HG03442 (cell line): ENCODE results near the gene HRAS.

Experiments used
- ATAC-seq: cut with Tn5 transposase; IDR thresholded peaks from one replicate; pipeline ENCODE4 v1.9.1; 2021; ENCODE audit warnings: mild to moderate bottlenecking, moderate library complexity; ENCODE audit not compliant: unreplicated experiment

HRAS gene

GRCh38 chr11:514606-515005 lies 20.8 kb downstream of the HRAS start:
- ATAC-seq: no peak

DNA sequence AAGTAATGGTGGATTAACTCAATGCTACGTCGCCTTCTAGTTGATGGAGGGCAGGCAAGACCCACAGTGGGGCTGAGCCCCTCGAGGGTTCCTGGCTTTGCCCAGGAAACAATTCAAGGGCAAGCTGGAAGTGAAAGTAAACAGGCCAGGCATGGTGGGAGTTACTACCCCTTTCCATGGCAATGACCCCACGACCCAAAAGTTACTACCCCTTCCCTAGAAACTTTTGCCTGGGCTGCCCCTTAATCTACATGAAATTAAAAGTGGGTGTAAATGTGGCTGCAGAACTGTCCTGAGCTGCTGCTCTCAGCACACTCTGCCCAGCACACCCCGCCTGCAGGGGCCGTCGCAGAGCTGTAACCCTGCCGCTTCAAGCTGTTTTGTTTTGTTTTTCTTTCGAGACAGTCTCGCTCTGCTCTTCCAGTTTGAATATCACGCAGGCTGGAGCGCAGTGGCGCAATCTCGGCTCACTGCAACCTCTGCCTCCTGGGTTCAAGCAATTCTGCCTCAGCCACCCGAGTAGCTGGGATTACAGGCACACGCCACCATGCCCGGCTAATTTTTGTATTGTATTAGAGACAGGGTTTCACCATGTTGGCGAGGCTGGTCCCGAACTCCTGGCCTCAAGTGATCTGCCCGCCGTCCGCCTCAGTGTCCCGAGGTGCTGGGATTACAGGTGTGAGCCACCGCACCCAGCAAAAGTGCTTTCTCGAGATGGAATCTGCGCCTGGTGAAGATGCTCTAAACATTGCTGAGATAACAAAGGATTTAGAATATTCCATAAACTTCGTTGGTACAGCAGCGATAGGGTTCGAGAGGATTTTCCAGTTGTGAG lies 22.4 kb downstream of the HRAS start:
- ATAC-seq: no peak

DNA sequence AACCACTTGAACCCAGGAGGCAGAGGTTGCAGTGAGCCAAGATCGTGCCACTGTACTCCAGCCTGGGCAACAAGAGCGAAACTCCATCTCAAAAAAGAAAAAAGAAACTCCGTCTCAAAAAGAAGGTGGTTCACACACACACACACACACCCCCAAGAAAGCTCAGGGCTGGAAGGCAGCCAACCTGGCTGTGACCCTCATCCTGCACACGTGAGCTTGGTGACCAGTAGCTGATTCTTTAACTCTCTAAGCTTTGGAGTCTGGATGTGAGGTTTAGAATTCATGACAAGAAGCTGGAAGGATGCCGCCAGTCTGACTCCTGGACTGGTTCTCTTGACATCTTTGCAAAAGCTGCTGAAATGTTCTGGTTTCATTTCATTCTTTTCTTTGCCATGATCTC lies 26.4 kb downstream of the HRAS start:
- no peak for ATAC-seq

GRCh38 chr11:507727-508515 lies 27.5 kb downstream of the HRAS start:
- ATAC-seq: no peak

- peak; percentile 48 for ATAC-seq
Measured at GRCh38 chr11:506995-507726, 28.2 kb downstream of the HRAS start, which contains the start of gene RNH1. Gene RNH1, minus strand, starts transcription at chr11:507242. Its CDS starts 5,080 bp downstream, at chr11:502162.

- ATAC-seq: peak; percentile 53
Measured at GRCh38 chr11:506238-506994, 29.0 kb downstream of the HRAS start.

GRCh38 chr11:504994-505344 lies 30.4 kb downstream of the HRAS start:
- no peak for ATAC-seq

GRCh38 chr11:504053-504993 lies 31.1 kb downstream of the HRAS start:
- ATAC-seq: no peak

DNA sequence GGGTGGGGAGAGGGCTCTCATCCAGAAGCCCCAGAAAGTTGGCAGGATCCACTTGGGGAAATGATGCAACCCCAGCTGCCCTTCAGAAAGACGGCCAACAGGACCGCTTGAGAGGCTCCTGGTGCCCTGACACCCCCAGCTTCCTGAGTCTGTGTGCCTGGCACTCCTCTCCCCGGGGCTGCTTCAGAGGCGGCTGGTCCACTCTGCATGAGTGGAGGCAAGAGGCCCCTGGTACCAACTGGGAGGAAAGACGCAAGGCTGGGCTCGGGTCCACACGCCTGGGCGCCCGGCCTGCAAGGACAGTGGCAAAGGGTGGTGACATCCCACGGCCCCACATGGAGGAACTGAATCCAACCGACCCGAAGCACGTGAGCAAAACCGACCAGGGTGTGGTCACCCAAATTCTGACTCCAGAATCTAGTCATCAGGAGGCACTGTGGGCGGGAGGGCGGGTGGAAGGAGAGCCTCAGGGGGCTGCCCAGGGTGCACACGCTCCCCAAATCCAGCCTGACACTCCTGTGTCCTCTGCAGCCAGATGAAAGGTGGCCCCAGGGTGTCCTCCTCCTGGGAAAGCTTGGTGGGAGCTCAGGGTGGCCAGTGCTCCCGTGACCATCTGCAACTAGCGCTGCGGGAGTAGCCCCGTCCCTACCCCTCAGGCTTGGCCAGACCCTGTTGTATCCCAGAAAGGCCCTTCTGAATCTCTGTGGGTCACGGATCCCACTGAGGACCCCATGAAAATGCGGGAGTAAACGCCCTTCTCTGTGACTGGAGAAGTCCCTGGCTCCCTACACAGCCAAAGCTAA lies 32.0 kb downstream of the HRAS start:
- ATAC-seq: no peak

DNA sequence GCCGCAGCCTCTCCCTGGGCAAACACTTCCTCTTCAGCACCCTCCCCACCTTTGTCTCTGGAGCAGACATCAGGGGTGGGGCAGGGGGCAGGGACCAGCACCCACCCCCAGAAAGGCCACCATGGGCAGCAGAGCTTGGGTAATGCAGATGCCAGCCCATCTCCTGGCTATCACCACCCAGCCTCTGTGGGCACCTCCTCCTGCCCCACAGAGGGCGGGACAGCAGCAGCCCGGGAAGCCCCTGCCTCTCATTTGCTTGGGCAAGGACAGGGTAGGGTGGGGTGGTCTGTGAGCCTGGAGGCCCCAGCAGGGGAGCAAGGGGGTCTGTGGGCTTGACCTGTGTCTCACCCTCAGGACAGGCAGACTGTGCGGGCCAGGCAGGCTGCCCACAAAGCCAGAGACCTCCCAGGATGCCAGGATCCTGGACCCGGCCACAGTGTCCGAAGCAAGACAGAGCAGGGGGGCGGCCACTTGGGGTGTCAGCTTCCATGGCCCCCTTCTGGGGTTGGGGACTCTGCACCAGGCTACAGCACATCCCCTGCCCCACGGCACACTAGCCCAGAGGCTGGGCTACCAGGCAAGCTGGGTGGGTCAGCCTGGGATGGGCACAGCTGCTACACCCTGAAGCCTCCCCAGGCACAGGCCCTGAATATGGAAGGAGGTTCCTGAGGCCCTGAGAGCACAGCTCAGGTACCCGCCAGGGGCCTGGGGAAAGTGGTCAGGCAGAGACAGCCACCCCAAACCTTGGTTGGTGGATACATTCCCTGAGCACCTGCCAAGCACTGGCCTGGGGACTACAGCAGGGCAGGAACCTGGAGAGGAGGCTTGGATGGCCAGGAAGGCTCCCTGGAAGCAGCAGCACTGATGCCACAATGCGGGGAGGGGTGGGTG lies 32.8 kb downstream of the HRAS start:
- no peak for ATAC-seq

DNA sequence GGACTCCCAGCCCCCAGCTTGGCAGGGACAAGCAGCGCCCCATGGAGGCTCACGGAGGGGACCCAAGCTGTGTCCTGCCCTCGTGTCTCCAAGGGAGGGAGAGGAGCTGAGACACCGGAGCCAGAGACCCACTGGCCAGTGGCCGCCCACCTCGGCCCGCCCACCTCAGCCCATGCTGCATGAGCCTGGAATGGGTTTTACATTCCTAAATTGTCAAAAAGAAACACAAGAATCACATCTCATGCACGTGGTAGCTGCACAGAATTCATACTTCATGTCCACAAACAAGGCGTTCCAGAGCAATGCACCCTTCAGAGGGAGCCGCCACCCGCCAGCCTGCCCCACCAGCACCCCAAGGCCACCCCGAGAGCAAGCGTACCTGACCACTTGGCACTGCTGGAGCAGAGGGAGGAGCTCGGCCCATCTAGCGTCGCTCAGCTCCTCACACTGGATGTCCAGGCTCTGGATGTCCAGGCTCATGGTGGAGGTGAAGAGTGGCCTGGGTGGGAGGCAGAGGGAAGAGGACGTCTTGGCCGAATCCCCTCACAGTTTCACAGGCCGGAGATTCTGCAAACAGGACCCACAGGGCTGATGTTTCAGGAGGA lies 33.6 kb downstream of the HRAS start:
- ATAC-seq: no peak

GRCh38 chr11:501001-501682 lies 34.2 kb downstream of the HRAS start:
- no peak for ATAC-seq

GRCh38 chr11:499201-500076 lies 35.9 kb downstream of the HRAS start:
- no peak for ATAC-seq

DNA sequence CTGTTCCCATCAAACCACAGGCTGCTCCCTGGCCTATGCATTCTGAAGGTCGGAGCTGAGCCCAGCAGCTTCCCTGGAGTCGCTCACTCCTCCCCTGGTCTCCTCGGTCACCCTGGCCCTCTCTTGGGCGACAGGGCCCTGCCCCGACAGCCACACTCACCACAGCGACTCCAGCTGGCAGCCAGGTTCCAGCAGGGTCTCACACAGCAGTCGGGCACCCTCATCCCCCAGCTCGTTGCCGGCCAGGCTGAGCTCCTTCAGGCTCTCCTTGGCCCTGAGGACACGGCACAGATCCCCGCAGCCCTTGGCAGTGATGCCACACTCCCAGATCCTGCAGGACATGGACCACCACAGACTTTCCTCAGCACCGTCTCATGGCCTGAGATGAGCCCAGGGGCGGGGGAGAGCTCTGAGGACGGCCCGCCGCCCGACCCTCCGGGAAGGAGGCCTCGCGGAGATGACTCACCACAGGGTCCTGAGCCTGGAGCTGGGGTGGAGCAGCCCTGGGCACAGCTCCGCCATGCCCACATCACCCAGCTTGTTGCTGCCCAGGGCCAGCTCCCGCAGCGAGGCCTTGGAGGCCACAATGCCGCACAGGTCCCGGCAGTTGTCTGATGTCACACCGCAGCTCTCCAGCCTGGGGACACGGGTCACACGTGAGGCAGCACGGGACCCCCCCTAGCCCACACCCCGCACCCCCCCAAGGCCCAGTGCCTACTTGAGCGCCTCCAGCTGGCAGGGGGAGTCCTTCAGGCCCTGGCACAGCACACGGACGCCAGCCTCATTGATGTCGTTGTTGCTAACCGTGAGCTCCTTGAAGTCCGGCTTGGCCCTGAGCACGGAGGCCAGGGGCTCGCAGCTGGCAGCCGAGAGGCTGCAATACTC lies 36.8 kb downstream of the HRAS start:
- no peak for ATAC-seq
